Measurements from ENCODE around the gene NPC2.
A peak's percentile ranks its signal among the peaks of the same experiment; 100 is the strongest.

NPC2 gene

GRCh38 chr14:74518221-74518620 is 25.1 kb upstream of the NPC2 start:
- no peak for DNase-seq

GRCh38 chr14:74517731-74518130 is 24.6 kb upstream of the NPC2 start:
- DNase-seq = no peak

- DNase-seq = no peak
Measured at GRCh38 chr14:74516451-74517160, 23.5 kb upstream of the NPC2 start.

GRCh38 chr14:74515891-74516412 is 22.8 kb upstream of the NPC2 start:
- no peak for DNase-seq

GRCh38 chr14:74514471-74514941 is 21.4 kb upstream of the NPC2 start:
- DNase-seq = no peak

GRCh38 chr14:74511966-74512830 is 19.1 kb upstream of the NPC2 start:
- DNase-seq = no peak

GRCh38 chr14:74510959-74511409 is 17.9 kb upstream of the NPC2 start:
- DNase-seq = no peak

GRCh38 chr14:74510223-74510931 is 17.3 kb upstream of the NPC2 start:
- no peak for DNase-seq

GRCh38 chr14:74509587-74510222 is 16.6 kb upstream of the NPC2 start:
- DNase-seq = no peak

GRCh38 chr14:74508844-74509428 is 15.8 kb upstream of the NPC2 start:
- DNase-seq = no peak

GRCh38 chr14:74508292-74508731 is 15.2 kb upstream of the NPC2 start:
- no peak for DNase-seq

- DNase-seq = no peak
Measured at GRCh38 chr14:74507840-74508239, 14.7 kb upstream of the NPC2 start.

GRCh38 chr14:74507085-74507484 is 14.0 kb upstream of the NPC2 start:
- DNase-seq = no peak

GRCh38 chr14:74506411-74506851 is 13.3 kb upstream of the NPC2 start:
- no peak for DNase-seq

- no peak for DNase-seq
Measured at GRCh38 chr14:74505831-74506230, 12.7 kb upstream of the NPC2 start.

- peak; percentile 1 for DNase-seq
Measured at GRCh38 chr14:74504874-74505720, 12.0 kb upstream of the NPC2 start.

- DNase-seq = peak; percentile 2
Measured at GRCh38 chr14:74504412-74504811, 11.3 kb upstream of the NPC2 start.

- peak; percentile 4 for DNase-seq
Measured at GRCh38 chr14:74503938-74504335, 10.8 kb upstream of the NPC2 start.

GRCh38 chr14:74503291-74503937 is 10.3 kb upstream of the NPC2 start:
- DNase-seq = no peak

- DNase-seq = no peak
Measured at GRCh38 chr14:74502236-74503019, 9.3 kb upstream of the NPC2 start.
